ENCODE results near the gene MTMR2. TPM values are rescaled to one million over a fixed set of nuclear protein-coding genes. Genes with fewer than 3 reads are reported as not detected.
A peak's percentile ranks its signal among the peaks of the same experiment; 100 is the strongest.

Gene MTMR2
- total and polyA plus RNA-seq, 10 of the 15 experiments (the other 5 are each of a cell fraction or from before 2014, with no cell fraction given), result 7.6 to 46.6 (median 22.5) TPM

DNA sequence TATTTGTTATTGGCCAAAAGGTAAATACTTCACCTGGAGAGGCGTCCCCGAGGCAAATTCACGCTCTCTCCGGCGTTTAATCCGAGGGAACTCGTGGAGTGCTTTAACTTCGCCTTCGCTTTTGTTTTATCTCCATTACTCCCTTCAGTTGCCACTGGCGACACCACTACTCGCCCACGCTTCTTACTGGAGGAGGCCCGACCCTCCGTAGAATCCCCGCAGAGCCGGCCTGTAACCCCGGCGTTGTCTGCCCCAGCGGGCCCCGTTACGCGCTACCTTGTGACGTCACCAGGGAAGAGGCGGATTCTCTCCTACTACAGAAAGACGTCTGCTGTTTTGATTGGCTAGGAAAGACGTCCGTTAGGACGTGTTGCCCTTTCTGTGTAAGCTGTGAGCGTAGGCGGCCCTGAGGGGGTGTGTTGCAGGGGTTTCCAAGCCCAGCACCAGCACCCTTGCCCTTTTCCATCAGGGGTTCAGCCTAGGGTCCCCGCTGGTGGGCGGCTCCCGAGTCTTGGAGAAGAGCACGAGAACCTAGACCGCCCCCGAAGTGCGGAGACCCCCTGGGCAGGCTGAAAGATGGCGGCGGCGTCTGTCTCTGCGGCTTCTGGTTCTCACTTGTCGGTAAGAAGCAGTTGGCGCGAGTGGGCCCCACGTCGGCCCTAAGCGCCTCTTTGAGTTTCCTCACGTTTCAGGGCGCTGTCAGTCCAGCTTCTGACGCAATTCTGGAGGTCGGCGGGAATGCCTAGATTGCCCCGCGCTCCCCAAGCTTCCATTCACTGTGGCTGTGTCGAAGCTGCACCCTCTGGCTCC lies 133.6 kb downstream of the MTMR2 start, which contains the start of gene CEP57 (continued):
- TF ChIP-seq, protein P1, sequence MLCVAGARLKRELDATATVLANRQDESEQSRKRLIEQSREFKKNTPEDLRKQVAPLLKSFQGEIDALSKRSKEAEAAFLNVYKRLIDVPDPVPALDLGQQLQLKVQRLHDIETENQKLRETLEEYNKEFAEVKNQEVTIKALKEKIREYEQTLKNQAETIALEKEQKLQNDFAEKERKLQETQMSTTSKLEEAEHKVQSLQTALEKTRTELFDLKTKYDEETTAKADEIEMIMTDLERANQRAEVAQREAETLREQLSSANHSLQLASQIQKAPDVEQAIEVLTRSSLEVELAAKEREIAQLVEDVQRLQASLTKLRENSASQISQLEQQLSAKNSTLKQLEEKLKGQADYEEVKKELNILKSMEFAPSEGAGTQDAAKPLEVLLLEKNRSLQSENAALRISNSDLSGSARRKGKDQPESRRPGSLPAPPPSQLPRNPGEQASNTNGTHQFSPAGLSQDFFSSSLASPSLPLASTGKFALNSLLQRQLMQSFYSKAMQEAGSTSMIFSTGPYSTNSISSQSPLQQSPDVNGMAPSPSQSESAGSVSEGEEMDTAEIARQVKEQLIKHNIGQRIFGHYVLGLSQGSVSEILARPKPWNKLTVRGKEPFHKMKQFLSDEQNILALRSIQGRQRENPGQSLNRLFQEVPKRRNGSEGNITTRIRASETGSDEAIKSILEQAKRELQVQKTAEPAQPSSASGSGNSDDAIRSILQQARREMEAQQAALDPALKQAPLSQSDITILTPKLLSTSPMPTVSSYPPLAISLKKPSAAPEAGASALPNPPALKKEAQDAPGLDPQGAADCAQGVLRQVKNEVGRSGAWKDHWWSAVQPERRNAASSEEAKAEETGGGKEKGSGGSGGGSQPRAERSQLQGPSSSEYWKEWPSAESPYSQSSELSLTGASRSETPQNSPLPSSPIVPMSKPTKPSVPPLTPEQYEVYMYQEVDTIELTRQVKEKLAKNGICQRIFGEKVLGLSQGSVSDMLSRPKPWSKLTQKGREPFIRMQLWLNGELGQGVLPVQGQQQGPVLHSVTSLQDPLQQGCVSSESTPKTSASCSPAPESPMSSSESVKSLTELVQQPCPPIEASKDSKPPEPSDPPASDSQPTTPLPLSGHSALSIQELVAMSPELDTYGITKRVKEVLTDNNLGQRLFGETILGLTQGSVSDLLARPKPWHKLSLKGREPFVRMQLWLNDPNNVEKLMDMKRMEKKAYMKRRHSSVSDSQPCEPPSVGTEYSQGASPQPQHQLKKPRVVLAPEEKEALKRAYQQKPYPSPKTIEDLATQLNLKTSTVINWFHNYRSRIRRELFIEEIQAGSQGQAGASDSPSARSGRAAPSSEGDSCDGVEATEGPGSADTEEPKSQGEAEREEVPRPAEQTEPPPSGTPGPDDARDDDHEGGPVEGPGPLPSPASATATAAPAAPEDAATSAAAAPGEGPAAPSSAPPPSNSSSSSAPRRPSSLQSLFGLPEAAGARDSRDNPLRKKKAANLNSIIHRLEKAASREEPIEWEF (IDR thresholded peaks at IDR 0.05; ENCODE audit: insufficient replicate concordance, low read depth, low read length), result no peak
- TF ChIP-seq DPF2 (IDR thresholded peaks at IDR 0.05) (peak; percentile 93), YY1 (IDR thresholded peaks at IDR 0.05; ENCODE audit: low read depth, low read length) (peak; percentile 94), ZNF384 (IDR thresholded peaks at IDR 0.05; ENCODE audit: borderline replicate concordance, low read depth, low read length) (no peak), PBX3 (IDR thresholded peaks at IDR 0.05; ENCODE audit: insufficient replicate concordance, low read depth, low read length) (peak; percentile 95), HCFC1 (IDR thresholded peaks at IDR 0.05; ENCODE audit: low read length) (no peak; the same call in 1 of the 2 replicates)
